NCI-H510A (cell line): ENCODE measurements around the gene C6orf58.

Experiments used
- DNase-seq: peaks from one replicate; lab custom pipeline; 2025; lab: John Stamatoyannopoulos, UW

Gene C6orf58

GRCh38 chr6:127576874-127577273 lies at the start of gene C6orf58:
TSS of gene C6orf58 (plus strand) at chr6:127577174. CDS start at chr6:127577186, 12 bp downstream.
- DNase-seq = no peak

DNA sequence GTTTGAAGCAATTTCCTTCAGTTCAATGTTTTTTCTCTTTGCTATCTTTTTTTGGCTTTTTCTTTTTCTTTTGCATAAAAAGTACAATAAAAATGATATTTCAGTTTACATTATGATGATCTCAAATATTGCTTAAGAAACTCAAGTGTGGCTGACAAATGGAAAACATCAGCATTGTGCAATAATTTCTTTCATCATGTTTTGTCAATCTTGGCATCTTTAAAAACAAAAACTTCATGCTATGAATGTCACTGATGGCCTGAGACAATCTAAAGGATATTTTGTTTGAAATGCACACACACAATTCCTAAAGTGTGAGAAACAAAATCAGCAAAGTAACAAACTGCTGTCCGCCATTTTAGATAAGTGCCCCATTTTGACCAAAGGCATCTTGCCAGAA lies 44.0 kb upstream of the C6orf58 start:
- no peak for DNase-seq

- no peak for DNase-seq
Observed at GRCh38 chr6:127533736-127534135, 43.2 kb upstream of the C6orf58 start.

GRCh38 chr6:127538750-127539264 lies 38.2 kb upstream of the C6orf58 start:
- no peak for DNase-seq

- no peak for DNase-seq
Observed at GRCh38 chr6:127539272-127539671, 37.7 kb upstream of the C6orf58 start.

DNA sequence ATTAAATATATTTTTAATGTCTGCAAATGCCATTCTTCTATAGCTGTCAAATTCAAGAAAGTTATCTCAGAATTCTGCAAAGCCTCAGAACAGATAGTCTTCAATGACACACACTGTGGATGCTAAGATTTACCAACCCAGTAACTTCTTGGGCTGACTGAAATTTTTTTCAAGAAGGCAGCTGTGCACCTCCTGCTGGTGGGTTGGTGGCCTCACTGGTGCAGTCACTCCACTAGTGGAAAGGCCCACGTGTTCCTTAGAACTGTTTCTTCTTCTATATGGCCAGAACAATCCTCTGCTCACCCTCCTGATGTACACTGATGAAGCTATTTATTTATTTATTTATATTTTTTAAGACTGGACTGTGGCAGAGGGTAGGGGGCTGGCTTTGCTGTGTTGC lies 29.8 kb upstream of the C6orf58 start:
- no peak for DNase-seq

DNA sequence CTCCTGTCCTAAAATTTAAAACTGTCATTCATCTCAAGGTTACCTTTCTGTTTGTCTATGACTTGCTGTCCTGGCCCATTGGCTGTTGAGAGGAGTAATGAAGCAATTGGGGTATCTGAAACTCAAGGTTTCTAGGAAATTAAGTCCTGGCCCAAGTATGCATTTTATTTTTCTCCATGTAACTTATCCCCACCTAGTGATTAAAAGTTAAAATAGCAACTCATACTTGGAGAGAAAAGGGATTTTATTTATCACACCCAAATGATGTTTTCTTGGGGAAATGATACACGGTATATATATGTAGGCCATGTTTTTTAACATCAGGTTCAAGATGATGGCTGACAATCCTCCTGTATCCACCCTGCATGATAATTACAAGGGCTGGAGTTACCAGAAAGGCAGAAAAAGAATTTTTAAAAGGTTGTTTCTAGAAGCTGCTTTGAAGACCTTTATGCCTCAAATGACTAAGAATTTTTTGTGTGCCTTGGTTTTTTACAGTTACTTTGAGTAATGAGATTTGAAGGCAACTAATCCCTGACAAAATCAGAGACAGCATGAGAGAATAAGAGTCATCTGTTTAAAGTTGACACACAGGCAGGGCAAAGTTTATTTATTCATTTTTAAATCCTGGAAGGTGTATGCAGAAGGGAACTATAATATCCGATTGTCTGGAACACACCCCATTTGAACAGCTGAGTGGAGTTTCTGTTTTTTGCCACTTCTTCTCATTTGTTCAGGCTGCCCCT lies 28.9 kb upstream of the C6orf58 start:
- no peak for DNase-seq

DNA sequence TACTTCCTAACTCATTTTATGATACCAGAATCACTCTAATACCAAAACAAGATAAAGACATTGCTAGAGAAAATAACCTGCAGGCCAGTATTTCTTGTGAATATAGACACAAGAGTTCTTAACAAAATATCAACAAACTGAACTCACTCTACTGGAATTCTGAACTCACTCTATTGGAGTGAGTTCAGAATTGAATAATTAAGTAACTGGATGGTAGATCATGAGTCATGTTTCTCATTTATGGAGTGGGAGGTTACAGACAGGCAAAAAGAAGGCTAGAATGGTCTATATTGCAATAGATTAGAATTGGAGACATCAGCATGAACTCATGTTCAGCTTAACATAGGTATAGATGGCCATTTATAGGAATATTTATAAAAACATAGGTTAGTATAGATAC lies 26.6 kb upstream of the C6orf58 start:
- no peak for DNase-seq

DNA sequence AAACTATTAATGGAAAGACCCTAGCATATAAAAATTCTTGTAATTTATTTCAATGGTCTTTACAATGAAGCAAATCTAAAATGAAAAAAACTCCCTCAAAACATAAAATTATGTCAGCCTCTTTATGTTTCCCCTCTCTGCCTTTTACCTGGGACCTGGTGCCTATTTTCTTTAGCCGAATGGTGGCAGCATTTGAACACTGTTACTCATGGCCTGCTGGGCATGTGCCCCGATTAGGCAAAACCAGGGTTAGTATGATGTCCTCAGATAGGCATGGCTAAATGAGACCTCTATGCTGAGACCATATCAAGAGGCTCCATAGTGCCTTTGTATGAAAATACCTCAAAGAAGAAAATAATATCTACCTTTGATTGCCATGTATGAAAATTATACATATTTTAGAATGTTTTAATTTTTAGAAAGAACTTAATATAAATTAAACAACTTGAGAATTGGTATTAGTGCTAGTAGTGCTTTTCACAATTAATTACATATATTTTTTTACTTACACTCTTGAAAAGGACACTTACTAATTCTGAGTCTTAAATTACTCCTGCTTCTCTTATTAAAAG lies 22.5 kb upstream of the C6orf58 start:
- no peak for DNase-seq

DNA sequence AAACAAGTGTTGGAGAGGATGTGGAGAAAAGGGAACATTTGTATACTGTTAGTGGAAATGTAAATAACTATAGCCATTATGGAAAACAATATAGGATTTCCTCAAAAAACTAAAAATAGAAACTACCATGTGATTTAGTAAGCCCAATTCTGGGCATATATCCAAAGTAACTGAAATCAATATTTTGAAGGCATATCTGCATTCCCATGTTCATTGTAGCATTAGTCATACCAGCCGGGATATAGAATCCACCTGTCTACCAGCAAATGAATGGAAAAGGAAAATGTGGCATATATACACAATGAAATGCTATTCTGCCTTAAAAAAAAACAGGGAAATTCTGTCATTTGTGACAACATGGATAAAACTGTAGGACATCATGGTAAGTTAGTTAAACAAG lies 15.3 kb upstream of the C6orf58 start:
- DNase-seq = no peak

DNA sequence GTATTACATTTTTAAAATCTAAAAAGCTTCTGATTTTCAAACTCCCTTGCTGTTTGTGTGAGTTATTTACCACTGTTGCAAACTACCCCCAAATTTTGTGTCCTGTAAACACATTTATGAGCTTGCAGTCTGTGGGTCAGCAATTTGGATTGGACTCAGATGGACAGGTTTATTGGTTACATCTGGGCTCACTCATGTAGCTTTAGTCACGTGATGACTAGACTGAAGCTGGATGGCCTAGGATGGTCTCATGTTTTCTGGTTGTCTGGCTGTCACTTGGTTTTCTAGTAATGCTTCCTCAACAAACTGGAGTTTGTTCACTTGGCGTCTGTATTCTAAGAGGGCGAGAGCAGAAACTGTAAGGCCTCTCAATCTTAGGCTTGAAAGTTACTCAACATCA lies 12.2 kb upstream of the C6orf58 start:
- no peak for DNase-seq

- DNase-seq = no peak
Observed at GRCh38 chr6:127566119-127566518, 10.9 kb upstream of the C6orf58 start.

DNA sequence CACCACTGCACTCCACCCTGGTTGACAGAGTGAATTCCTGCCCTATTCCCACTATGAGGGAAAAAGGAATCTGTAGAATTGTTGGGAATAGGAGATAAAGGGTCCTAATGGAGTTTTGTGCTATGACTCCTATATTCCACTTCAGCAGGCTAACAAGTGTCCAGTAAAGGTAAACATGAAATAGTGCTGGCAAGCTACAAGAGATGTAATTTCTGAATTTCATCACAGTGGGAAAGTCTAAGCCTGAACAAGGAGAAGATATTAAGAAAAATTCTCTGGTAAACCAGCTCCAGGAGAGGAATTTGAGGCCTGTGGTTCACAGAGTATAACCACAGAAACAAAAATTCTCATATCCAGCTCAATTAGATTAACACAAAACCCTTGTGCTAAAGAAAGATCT lies 10.3 kb upstream of the C6orf58 start:
- no peak for DNase-seq

- DNase-seq = no peak
Observed at GRCh38 chr6:127567476-127567875, 9.5 kb upstream of the C6orf58 start.

DNA sequence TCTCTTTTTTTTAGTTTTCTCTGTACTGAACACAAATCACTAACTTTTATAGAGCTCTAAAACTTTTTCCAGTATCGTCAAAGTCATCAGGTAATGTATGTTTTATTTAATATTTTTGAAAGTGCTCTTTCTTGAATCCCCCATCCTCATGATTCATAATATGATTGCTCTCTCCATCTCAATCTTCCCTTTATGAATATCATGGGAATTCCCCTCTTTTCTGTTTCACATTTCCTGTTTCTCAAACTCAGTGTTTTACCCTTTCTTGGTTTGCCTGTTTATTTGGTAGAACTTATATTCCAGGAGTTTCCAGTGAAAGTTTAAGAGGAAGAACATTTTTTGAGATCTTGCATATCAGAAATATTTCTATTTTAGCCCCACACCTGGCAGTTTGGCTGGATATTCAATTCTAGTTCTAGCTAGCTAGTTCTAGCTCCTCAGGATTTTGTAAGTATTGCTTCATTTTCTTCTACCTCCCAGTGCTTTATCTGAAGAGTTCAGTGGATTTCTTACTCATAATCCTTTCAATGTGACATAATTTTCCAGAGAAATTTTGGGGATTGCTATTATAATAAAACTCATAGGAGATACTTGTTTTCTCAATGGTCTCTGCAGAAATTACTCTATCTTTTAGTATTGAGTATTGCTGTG lies 6.1 kb upstream of the C6orf58 start:
- no peak for DNase-seq

DNA sequence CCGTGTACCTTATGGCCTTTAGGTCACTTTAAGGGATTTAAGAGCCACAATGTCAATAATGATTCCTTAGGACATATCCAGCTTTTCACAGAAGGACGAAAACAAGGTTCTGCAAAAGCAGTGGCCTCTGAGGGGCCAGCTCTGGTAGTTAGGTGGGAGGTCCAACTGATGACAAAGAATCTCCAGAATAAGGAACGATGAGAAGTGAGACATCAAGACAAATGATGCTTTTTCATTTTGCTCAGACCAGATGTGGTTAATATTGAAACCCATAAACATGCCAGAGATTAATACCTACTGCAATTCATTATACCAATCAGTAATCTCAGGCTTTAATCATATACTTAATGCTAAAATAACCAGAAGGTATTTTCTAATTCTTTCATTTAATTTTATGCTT lies 1.9 kb downstream of the C6orf58 start:
- DNase-seq = no peak

DNA sequence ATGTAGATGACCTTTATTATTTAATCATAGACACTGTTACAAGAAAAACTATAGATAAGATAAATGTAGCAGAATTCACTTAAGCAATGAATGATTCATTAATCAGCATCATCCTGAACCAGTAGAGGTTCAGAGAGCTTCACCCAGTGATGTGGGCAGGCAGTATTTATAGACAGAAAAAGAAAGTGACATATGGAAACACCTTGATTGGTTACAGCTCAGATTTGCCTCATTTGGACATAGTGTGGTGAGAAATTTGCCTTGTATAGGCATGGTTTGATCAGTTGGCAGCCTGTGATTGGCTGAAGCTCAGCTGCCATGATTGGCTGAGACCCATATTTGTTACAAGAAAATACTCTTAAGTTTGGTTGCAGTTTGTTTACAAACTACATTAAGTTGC lies 4.6 kb downstream of the C6orf58 start:
- no peak for DNase-seq

GRCh38 chr6:127582777-127583462 lies 5.9 kb downstream of the C6orf58 start:
- no peak for DNase-seq

DNA sequence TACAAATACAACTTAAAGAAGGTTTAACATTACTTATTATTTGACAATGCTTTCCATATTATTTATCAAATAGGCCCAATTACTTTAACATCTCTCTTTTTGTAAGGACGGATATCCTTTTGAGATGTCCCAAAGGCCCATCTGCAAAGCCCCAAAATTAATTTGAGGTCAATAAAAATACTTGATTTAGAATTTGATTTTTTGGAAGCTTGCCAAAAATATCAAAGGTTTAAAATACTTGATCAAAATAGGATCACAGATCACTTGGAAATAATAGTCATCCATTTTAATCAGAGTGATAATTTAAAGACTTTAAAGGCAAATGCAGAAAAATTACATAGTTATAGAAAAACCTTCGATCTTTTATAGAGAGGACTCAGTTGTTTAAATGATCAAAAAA lies 8.1 kb downstream of the C6orf58 start:
- DNase-seq = no peak

GRCh38 chr6:127586372-127586771 lies 9.4 kb downstream of the C6orf58 start:
- no peak for DNase-seq

DNA sequence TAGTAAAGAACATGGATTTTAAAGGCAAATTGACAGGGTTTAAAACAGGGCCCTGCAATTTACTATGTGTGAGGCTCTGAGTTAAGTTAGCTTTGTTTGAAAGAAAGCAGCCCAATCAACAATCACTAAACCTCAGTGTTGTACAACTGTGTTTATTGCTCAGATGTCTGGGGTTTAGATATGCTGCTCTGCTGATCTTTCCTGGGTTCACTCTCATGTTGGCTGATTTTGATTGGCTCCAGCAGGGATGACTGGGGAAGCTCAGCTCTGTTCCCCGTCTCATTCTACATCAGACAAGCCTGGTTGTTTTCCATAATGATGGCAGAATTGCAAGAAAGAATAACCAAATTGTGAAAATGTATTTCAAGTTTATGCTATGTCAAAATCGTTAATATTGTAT lies 10.9 kb downstream of the C6orf58 start:
- DNase-seq = no peak

DNA sequence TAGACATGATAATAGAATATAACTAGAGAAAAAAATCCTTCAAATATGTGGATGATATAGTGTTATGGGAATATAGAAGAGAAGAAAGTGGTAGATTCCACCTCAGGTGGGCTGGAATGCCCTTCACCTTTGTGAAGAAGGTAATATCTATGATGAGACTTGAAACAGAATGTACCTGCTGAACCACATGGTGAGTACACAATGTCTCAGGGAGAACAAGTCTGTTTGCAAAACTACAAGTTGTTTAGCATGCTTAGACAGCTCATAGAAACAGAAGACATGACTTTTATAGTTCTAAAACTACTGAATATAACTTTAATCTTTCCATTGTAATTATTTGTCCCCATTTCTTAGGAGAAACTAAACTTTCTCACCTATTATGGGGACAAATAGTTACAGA lies 12.2 kb downstream of the C6orf58 start:
- no peak for DNase-seq

GRCh38 chr6:127590344-127590743 lies 13.4 kb downstream of the C6orf58 start:
- DNase-seq = no peak
